Aorta (tissue), 5 donors: Measurements from ENCODE around the gene SLC25A15. TPM values are rescaled to one million over a fixed set of nuclear protein-coding genes. Genes with fewer than 3 reads are reported as not detected.

Source experiments
- ATAC-seq: fragments of 200-7000 bp; cut with Tn5 transposase; one replicate; pipeline ENCODE4 v1.9.1; 2022; ENCODE audit warnings: moderate library complexity; ENCODE audit not compliant: low FRiP score
- DNase-seq, 2 donors: peaks; one replicate each; pipeline ENCODE4 v3.0.0-alpha.2; 2020
- H3K27ac ChIP-seq, 2 donors: one replicate each; pipeline ENCODE4 v1.5.1; 2013; ENCODE audit warnings: low read length in 2 of 2, mild to moderate bottlenecking in 2 of 2, moderate library complexity in 2 of 2, control low read depth in 1 of 2, inconsistent platforms in 1 of 2, low read depth in 1 of 2
- H3K27me3 ChIP-seq, 2 donors: one replicate each; pipeline ENCODE4 v1.6.1; 2013; ENCODE audit warnings: control low read depth in 1 of 2, low read length in 1 of 2, mild to moderate bottlenecking in 1 of 2, moderate library complexity in 1 of 2; ENCODE audit not compliant: insufficient read depth in 2 of 2, control insufficient read depth in 1 of 2
- H3K36me3 ChIP-seq, 2 donors: one replicate each; pipeline ENCODE4 v1.6.1; 2013; ENCODE audit warnings: control low read depth in 1 of 2, low read length in 1 of 2, mild to moderate bottlenecking in 1 of 2; ENCODE audit not compliant: insufficient read depth in 2 of 2, control insufficient read depth in 1 of 2
- H3K4me1 ChIP-seq, 2 donors: one replicate each; pipeline ENCODE4 v1.6.1; 2013; ENCODE audit warnings: low read length in 2 of 2, control low read depth in 1 of 2, mild to moderate bottlenecking in 1 of 2, moderate library complexity in 1 of 2; ENCODE audit not compliant: insufficient read depth in 2 of 2, control insufficient read depth in 1 of 2
- H3K4me3 ChIP-seq, 2 donors: one replicate each; pipeline ENCODE4 v1.5.1; 2013; ENCODE audit warnings: low read length in 2 of 2, control low read depth in 1 of 2, mild to moderate bottlenecking in 1 of 2
- H3K9me3 ChIP-seq: one replicate; pipeline ENCODE4 v1.6.1; 2013; ENCODE audit warnings: mild to moderate bottlenecking, low read length; ENCODE audit not compliant: control insufficient read depth
- WGBS, 2 donors: extraction: QIAGEN DNeasy Blood & Tissue Kit; methylation state at CpG; one replicate each; pipeline ENCODE4 v1.1.7; 2013; 5-methylcytosine and 5-hydroxymethylcytosine counted together
- intact Hi-C, 2 donors: fragments of 100-400 bp; cut with DNase I; formaldehyde crosslinking; loops; one replicate each; pipeline versions ENCODE4 v1.14.2 to v1.15.0; 2022
- polyA plus RNA-seq, 2 donors: library from polyadenylated mRNA; stranded (reverse); fragments of 200-250 nt; gene quantifications; one replicate each; pipeline ENCODE4 v1.2.3, GENCODE V29; 2013
- total RNA-seq, 2 donors: library from RNA; stranded (reverse); fragmentation: NEBNext Ultra II Directional; extraction: Animal tissue kit (Norgen Biotek cat#: 25700); gene quantifications; one replicate each; pipeline ENCODE4 v1.2.1, GENCODE V29; 2021
- donor health status: healthy with polysubstance abuse.
- donor health status: Bipolar disorder and iron deficiency.
- donor health status: DM: no; HTN: no; CAD: no.
- donor health status: DM: no; HTN: no; CAD: no.
- donor health status: DM: yes; HTN: yes; CAD: no.

Gene SLC25A15
- total and polyA plus RNA-seq, 4 donors: 1.1 to 3.7 (median 2.3) TPM

DNA sequence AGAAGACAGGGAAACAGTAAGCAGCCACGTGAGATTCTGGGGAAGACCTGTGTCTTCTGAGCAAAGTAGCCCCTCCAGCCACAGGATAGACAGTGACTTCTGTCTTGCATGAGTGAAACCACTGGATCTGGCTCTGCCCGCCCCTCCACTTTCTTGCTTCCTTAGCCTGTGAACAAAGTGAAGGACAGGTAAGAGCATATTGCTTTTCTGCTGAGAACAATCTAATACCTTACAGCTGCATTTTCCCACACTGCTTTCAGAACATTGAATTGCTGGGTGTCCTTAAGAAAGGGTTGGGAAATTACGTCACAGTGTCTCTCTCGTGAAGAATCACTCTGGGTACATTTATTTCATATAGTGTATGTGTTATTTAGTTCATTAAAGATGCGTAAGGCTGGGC, 11.1 kb downstream of the SLC25A15 start:
- DNase-seq (no peak), ATAC-seq (no peak)
- Histone ChIP-seq H3K27me3 (no peaks in the 10 kb centered on the region), H3K9me3 (no peaks in the 10 kb centered on the region), H3K27ac (no peak overlapping the region), H3K4me1 (no peaks in the 10 kb centered on the region), H3K4me3 (no peak overlapping the region), H3K36me3 (peaks cover 0 to 4% of the 10 kb centered on the region in 2 donors)
- intact Hi-C loops: no loop called here
- WGBS, 2 donors: 79 to 82% methylated on average over 5 of the region's 5 CpGs

DNA sequence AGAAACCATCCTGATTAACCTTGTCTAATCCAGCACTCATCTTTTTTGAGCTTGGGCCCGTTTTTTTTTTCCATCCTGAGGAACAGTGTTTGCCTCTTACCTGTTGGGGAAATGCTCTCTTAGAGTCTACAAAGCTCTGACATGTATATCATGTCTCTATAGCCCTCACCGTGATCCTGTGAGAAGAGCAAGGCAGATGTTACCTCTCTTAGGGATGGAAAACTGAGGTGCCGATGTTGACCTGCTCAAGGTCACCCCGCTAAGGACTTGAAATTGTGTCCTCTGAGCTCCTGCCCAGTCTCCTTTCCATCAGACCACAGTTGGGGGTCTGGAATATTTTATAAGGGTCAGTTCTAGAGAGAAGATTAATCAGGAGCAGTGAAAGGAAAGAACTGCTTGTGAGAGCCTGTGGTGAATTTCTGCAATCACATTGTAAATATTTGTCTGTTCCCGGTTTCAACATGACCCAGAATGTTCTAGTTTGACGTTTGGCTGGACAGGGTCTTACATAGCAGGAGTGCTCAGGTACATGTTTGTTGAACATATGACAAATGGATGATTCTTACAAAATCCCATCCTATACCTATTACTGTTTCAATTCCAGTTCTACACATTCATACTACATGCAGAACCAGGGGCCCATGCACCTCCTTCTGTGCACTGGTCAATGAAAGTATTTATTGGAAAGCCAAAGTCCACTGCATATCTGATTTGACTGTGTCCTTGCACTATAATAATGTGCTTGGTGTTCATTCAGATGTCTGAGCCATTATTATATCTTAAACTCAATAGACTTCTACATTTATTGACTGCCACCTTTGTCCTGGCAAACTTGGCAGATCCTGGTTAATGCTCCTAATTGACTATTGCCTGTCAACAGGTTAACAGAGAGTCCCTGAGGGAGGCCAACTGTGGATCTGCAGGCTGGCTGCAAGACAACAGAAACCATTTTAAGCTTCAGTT, 12.1 kb downstream of the SLC25A15 start:
- no peaks in the 10 kb centered on the region for H3K9me3 ChIP-seq
- no peaks in the 10 kb centered on the region for H3K4me1 ChIP-seq
- 81% methylated on average over 6 of the region's 6 CpGs for WGBS, 2 donors
- intact Hi-C loops: no loop called here
- no peak overlapping the region for H3K4me3 ChIP-seq
- no peak overlapping the region for H3K27ac ChIP-seq
- ATAC-seq (no peak), DNase-seq (no peak)
- H3K27me3 ChIP-seq: no peaks in the 10 kb centered on the region
- peaks cover 0 to 6% of the 10 kb centered on the region in 2 donors for H3K36me3 ChIP-seq

DNA sequence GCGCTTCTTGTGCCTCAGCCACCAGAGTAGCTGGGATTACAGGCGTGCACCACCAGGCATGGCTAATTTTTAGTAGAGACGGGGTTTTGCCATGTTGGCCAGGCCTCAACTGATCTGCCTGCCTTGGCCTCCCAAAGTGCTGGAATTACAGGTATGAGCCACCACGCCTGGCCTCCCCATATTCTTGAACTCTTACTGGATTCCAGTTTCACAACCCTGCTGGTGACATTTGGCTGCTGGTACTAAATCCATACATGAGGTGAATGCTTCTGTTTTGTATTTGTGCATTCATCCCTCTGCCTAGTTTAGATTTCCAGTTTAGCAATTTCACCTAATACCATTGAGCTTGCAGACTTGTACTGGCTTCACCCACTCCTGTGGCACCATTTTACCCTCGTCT, 13.9 kb downstream of the SLC25A15 start:
- Histone ChIP-seq H3K4me3 (no peak overlapping the region), H3K4me1 (no peaks in the 10 kb centered on the region), H3K27ac (no peak overlapping the region), H3K9me3 (no peaks in the 10 kb centered on the region), H3K27me3 (no peaks in the 10 kb centered on the region), H3K36me3 (peaks cover 0 to 8% of the 10 kb centered on the region in 2 donors)
- DNase-seq (no peak), ATAC-seq (no peak)
- WGBS, 2 donors: 93 to 96% methylated on average over 5 of the region's 5 CpGs
- intact Hi-C loops: no loop called here

DNA sequence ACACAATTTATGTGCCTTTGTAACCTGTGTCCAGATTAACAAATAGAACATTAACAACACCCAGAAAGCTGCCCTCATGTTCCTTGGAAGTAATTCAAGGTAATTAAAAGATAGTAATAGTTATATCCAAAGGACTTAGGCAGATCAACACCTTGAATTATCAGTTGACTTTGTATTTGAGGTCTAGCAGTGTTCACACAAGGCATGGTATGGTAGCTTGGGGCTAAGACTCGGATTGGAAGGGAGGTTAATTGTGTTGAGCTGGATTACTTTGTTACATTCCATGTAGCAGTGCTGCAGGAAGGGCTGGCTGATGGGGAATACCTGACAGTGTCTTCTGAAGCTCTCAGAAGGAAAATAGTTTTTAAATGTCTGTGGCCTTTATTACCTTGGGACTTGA, 16.8 kb downstream of the SLC25A15 start:
- ATAC-seq: no peak
- Histone ChIP-seq H3K27ac (no peak overlapping the region), H3K4me3 (no peak overlapping the region), H3K27me3 (no peaks in the 10 kb centered on the region), H3K9me3 (no peaks in the 10 kb centered on the region), H3K36me3 (peaks cover 6 to 7% of the 10 kb centered on the region in 2 donors), H3K4me1 (no peaks in the 10 kb centered on the region)
- 90 to 96% methylated on average over 1 of the region's 1 CpG for WGBS, 2 donors
- intact Hi-C loops: no loop called here
- DNase-seq: no peak

DNA sequence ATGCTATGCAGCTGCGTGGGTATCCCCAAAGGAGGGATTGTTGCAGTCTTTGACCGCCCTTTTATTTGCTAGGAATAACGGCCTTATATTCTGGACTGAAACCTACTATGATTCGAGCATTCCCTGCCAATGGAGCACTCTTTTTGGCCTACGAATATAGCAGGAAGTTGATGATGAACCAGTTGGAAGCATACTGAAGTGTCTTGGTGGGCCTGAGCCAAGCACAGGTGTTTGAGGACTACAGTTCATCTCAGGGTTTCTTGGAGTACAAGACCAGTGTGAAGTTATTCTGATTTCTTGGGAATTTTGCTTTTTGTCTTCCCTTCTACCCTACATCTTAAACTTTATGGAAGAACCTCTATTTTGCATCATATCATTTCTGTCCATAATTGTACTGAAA, 20.1 kb downstream of the SLC25A15 start:
- intact Hi-C loops: no loop called here
- H3K4me1 ChIP-seq: no peaks in the 10 kb centered on the region
- DNase-seq: no peak
- H3K27me3 ChIP-seq: no peaks in the 10 kb centered on the region
- H3K4me3 ChIP-seq: no peak overlapping the region
- no peak overlapping the region for H3K27ac ChIP-seq
- peaks cover 6 to 7% of the 10 kb centered on the region in 2 donors for H3K36me3 ChIP-seq
- WGBS, 2 donors: 94 to 95% methylated on average over 5 of the region's 5 CpGs
- H3K9me3 ChIP-seq: no peaks in the 10 kb centered on the region
- ATAC-seq: no peak

DNA sequence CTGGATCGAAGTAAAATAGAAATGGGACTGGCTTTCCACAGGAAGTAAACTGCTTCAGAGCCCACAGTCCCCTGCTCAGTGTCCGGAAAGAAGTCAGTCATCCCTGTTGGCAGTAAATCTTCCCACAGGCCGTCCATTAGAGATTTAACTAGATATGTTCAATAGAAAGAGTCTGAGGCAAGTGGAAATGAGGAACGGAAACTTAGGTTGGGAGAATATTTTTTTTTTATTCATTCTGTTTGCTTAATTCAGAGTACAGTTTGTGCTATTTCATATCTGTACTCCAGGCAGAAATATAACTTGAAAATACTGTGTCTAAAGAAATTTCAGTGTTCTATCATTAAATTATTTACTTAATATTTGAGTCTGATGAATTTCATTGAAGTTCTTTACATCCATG, 22.7 kb downstream of the SLC25A15 start:
- intact Hi-C loops: no loop called here
- H3K9me3 ChIP-seq: no peaks in the 10 kb centered on the region
- 75% methylated on average over 4 of the region's 4 CpGs for WGBS, 2 donors
- H3K36me3 ChIP-seq: peaks cover 6% of the 10 kb centered on the region in 2 donors
- ATAC-seq (no peak), DNase-seq (no peak)
- no peaks in the 10 kb centered on the region for H3K4me1 ChIP-seq
- H3K27me3 ChIP-seq: no peaks in the 10 kb centered on the region
- no peak overlapping the region for H3K4me3 ChIP-seq
- H3K27ac ChIP-seq: no peak overlapping the region

DNA sequence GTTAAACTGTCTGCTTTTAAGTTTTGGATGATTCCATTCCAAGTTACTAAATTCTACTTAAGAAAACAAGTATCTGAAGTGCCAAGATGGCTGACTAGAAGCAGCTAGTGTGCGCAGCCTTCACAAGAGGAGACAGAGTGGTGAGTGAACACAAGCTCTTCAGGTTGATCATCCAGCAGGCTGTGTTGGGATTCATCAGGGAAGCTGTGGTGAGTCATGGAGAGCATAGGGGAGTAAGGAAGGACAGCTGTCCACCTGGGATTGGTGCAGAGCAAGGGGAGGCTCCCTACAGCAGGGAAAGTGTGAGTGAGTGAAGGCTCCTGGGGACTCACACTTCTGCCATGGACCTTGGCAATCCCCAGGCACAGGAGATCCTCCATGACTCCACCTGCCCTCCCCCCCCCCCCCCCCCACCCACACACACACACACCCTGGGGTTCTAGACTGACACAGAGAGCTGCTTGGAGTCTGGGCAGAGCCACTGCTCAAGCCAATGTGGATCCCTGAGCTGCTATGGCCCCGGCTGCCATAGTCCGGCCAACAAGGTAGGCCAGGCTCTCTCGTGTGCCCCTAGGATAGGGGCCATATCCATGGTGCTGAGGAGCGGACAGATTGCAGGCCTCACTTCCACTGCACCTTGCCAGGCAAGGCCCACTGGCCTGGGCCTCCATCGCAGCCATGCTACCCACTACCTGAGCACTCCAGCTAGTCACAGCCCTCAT, 23.5 kb downstream of the SLC25A15 start:
- Histone ChIP-seq H3K4me1 (no peaks in the 10 kb centered on the region), H3K36me3 (peaks cover 3 to 6% of the 10 kb centered on the region in 2 donors), H3K4me3 (no peak overlapping the region), H3K27me3 (no peaks in the 10 kb centered on the region), H3K9me3 (no peaks in the 10 kb centered on the region), H3K27ac (no peak overlapping the region)
- WGBS, 2 donors: 98 to 100% methylated on average over 6 of the region's 6 CpGs
- intact Hi-C loops: no loop called here
- ATAC-seq (peak; percentile 19), DNase-seq (no peak)

DNA sequence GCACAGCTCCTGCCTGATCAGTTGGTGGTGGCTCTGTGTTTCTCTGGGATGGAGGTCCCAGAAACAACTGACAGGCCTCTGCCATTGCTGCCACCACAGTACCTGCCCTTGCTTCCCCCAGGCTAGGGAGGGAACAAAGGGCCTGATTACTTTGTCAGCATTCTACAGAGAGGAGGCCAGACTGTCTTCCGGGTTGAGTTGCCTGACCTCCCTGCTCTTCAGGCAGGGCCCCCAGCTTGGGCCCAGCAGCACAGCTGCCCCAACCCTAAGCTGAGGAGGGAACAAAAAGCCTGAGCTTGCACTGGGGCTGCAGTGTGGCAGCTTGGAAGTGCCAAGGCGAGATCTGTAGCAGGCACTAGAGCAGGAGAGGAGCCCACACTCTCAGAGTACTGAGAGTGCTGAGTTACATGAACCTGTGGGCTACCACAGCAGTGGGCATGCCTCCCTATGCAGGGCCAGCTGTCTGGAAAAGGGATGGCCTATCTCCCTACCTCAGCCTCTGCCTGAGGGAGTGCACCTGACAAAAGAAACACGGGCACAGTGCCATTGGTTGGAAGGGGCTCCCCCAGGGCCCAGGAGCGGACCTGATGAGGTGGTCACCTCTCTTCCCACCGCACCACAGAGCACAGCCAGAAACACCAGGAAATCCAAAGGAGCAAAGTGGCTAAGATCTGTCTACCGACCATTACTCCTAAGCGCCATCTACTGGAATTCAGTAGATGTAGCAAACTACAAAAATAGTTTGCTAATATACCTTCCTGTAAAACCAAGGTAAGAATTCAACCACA, 24.4 kb downstream of the SLC25A15 start:
- peaks cover 3 to 6% of the 10 kb centered on the region in 2 donors for H3K36me3 ChIP-seq
- intact Hi-C loops: no loop called here
- H3K4me3 ChIP-seq: no peak overlapping the region
- no peaks in the 10 kb centered on the region for H3K9me3 ChIP-seq
- peak; percentile 41 for ATAC-seq
- no peak for DNase-seq
- H3K27ac ChIP-seq: no peak overlapping the region
- H3K4me1 ChIP-seq: no peaks in the 10 kb centered on the region
- H3K27me3 ChIP-seq: no peaks in the 10 kb centered on the region
- WGBS, 2 donors: 77 to 83% methylated on average over 7 of the region's 7 CpGs
